Left ventricle myocardium inferior (tissue), 1 donor: ENCODE results near the gene SRM. TPM values are rescaled to one million over a fixed set of nuclear protein-coding genes. Genes with fewer than 3 reads are reported as not detected.
A peak's percentile ranks its signal among the peaks of the same experiment; 100 is the strongest.
"Not testable (repeated sequence)": the region's sequence is repeated elsewhere in the genome, so short reads cannot be mapped to it uniquely, and the experiment has no call there.

Source experiments
- DNase-seq: peaks from one replicate; pipeline ENCODE4 v3.0.0-alpha.2; 2020
- H3K27ac ChIP-seq: fragments of 200-600 bp; replicated peaks from 2 replicates; pipeline ENCODE4 v1.8.0; 2021
- H3K27me3 ChIP-seq: fragments of 200-600 bp; 2 replicates; pipeline ENCODE4 v1.8.0; 2021; ENCODE audit warnings: low read depth
- H3K36me3 ChIP-seq: fragments of 200-600 bp; 2 replicates; pipeline ENCODE4 v1.8.0; 2021
- H3K4me1 ChIP-seq: fragments of 200-600 bp; 2 replicates; pipeline ENCODE4 v1.8.0; 2021
- H3K4me3 ChIP-seq: fragments of 200-600 bp; 2 replicates; pipeline ENCODE4 v1.8.0; 2021; ENCODE audit warnings: mild to moderate bottlenecking, moderate library complexity
- H3K9me3 ChIP-seq: fragments of 200-600 bp; replicated peaks from 2 replicates; pipeline ENCODE4 v1.8.0; 2021
- intact Hi-C: fragments of 100-400 bp; cut with micrococcal nuclease; formaldehyde crosslinking; loops from one replicate; pipeline ENCODE4 v1.11.0; 2022
- total RNA-seq: library from RNA; stranded (reverse); fragmentation: NEBNext Ultra II Directional; extraction: Animal tissue kit (Norgen Biotek cat#: 25700); gene quantifications from one replicate; pipeline ENCODE4 v1.2.1, GENCODE V29; 2021
- TF ChIP-seq, protein P1 (sequence below): fragments of 200-600 bp; IDR thresholded peaks from 2 replicates; pipeline ENCODE4 v1.8.0; 2021; ENCODE audit warnings: antibody characterized with exemption, mild to moderate bottlenecking, borderline replicate concordance
- donor health status: DM: no; HTN: yes; CAD: no; lungs with severe emphysema.

Gene SRM
- total RNA-seq, 1 donor from 2014 or later, result 53.9 TPM

DNA sequence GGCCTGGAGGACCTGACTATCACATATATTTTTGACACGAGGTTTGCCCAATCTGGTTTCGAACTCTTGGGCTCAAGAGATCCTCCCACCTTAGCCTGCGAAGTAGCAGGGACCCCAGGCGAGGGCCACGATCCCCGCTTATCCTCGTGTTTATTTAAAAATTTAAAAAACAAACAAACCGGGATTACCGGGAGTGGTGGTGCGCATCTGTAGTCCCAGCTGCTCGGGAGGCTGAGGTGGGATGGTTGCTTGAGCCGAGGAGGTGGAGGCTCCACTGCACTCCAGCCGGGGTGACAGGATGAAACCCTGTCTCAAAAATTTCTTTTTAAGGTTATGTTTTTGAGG lies 40.3 kb upstream of the SRM start:
- Histone ChIP-seq H3K4me1 (peaks cover 23% of the 10 kb centered on the region), H3K9me3 (no peaks in the 10 kb centered on the region), H3K27ac (peak overlapping the region; percentile 82), H3K36me3 (peaks cover 29% of the 10 kb centered on the region), H3K27me3 (no peaks in the 10 kb centered on the region), H3K4me3 (peak overlapping the region; percentile 86)
- no peak for DNase-seq
- intact Hi-C loops, result no loop called here
- TF ChIP-seq, protein P1, sequence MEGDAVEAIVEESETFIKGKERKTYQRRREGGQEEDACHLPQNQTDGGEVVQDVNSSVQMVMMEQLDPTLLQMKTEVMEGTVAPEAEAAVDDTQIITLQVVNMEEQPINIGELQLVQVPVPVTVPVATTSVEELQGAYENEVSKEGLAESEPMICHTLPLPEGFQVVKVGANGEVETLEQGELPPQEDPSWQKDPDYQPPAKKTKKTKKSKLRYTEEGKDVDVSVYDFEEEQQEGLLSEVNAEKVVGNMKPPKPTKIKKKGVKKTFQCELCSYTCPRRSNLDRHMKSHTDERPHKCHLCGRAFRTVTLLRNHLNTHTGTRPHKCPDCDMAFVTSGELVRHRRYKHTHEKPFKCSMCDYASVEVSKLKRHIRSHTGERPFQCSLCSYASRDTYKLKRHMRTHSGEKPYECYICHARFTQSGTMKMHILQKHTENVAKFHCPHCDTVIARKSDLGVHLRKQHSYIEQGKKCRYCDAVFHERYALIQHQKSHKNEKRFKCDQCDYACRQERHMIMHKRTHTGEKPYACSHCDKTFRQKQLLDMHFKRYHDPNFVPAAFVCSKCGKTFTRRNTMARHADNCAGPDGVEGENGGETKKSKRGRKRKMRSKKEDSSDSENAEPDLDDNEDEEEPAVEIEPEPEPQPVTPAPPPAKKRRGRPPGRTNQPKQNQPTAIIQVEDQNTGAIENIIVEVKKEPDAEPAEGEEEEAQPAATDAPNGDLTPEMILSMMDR, result no peak

DNA sequence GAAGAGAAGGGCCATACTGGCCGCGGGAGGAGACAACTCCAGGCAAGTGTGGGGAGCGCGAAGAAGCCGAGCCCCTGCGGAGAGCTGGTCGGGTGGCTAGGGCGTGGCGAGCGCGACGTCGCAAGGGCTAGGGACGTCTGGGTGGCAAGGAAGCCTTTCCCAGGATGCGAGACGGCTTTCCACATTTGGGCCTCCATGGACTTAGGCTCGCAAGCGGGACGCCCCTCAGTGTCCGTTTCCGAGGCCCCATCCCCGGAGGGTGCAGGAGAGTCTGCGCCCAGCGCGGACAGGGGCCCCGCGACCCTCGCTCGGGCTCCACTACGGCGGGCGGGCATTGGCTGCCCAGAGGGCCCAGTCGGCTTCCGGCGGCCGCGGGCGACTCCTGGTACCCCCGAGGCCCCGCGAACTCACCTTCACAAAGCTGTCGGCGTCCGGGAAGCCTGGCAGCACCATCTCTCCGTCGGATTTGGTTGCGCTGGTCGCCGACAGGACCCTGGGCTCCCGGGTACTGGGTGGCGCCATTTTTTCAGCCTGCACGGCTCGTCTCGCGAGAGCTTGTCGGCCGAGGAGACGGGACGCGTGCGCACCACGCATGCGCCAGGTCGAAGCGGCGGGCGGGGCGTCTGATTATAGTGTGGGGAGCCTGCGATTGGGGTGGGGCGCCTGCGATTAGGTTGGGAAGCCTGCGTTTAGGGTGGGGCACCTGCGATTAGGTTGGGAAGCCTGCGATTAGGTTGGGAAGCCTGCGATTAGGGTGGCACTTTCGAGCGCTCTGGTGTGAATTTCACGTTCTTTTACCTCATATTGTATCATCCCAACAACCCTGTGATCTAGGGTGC lies 39.7 kb upstream of the SRM start, which contains the start of gene EXOSC10:
EXOSC10 (minus strand) TSS at position 560 of the 839 bp plus-strand sequence; CDS start at position 522, 38 bp downstream.
- Histone ChIP-seq H3K9me3 (no peaks in the 10 kb centered on the region), H3K27ac (peak within 1 kb of the TSS; percentile 82), H3K4me3 (peak within 1 kb of the TSS; percentile 86), H3K4me1 (peaks cover 23% of the 10 kb centered on the region), H3K36me3 (peaks cover 35% of the 10 kb centered on the region), H3K27me3 (no peaks in the 10 kb centered on the region)
- TF ChIP-seq, protein P1, result no peak
- intact Hi-C loops, result no loop called here
- peak; percentile 94 for DNase-seq

DNA sequence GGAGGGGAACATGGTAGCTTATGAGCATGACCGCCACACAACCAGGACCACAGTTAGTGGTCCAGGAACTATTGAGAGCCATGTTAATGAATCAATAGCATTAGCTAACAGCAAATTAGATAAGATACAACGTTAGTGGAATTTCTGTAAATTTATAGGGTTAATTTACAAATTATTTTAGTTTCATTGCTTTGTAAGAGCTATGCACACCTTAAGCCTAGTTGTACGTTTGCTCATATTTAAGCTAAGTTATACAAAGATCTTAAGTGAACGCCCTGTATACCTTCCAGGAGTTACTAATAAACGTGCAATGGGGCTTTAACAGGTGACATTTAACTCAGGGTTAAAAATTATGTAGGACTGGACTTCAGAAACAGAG lies 39.1 kb upstream of the SRM start:
- Histone ChIP-seq H3K27me3 (no peaks in the 10 kb centered on the region), H3K4me1 (peaks cover 23% of the 10 kb centered on the region), H3K36me3 (peaks cover 41% of the 10 kb centered on the region), H3K9me3 (no peaks in the 10 kb centered on the region), H3K4me3 (peak overlapping the region; percentile 86), H3K27ac (peak overlapping the region; percentile 82)
- no peak for DNase-seq
- TF ChIP-seq, protein P1, result no peak
- intact Hi-C loops, result no loop called here

DNA sequence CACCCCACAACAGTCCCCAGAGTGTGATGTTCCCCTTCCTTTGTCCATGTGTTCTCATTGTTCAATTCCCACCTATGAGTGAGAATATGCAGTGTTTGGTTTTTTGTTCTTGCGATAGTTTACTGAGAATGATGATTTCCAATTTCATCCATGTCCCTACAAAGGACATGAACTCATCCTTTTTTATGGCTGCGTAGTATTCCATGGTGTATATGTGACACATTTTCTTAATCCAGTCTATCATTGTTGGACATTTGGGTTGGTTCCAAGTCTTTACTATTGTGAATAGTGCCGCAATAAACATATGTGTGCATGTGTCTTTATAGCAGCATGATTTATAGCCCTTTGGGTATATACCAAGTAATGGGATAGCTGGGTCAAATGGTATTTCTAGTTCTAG lies 24.0 kb upstream of the SRM start:
- H3K9me3 ChIP-seq, DNase-seq, intact Hi-C loops, H3K27ac ChIP-seq, H3K27me3 ChIP-seq, H3K4me3 ChIP-seq, H3K4me1 ChIP-seq: not testable (repeated sequence)
- peaks cover 77% of the 10 kb centered on the region for H3K36me3 ChIP-seq

DNA sequence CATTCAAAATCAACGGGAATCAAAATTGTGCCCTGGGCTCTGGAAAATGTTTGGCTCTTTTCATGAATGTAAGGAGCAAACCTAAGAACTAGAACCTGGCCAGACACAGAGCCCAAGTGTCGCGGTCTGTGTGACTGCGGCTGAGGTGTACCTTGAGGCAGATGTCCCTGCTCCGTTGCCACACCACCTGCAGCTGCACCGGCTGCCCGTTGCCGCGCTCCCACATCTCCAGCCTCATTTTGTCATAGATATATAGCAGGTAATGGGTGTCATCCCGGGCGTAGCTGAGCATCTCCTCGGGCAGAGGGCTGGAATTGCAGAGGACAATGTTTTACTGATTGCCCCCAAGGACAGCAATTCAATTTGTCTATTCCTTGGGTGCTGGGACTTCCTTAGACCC lies 21.1 kb upstream of the SRM start:
- intact Hi-C loops, result no loop called here
- Histone ChIP-seq H3K36me3 (peaks cover 77% of the 10 kb centered on the region), H3K9me3 (no peaks in the 10 kb centered on the region)

DNA sequence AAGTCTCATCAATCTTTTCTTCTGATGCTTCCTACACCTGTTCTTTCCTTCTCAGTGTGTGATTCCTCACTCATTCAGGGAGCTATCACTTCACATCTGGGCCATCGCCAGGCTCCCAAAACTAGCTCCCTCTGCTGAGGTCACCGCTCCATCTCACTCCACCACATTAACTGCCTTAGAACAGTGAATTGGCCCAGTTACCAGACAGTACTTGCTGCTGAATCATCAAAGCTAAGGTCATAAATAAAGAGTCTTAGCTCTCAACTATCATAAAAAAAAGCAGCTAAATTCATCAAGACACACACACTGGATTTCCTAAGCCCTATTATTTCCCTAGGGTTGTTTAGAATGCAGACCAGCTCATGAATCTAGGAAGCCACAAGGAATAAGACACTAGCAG lies 18.8 kb upstream of the SRM start:
- no peak overlapping the region for H3K4me3 ChIP-seq
- intact Hi-C loops, result no loop called here
- no peak for DNase-seq
- TF ChIP-seq, protein P1, result no peak
- peaks cover 93% of the 10 kb centered on the region for H3K36me3 ChIP-seq
- no peaks in the 10 kb centered on the region for H3K9me3 ChIP-seq
- no peaks in the 10 kb centered on the region for H3K27me3 ChIP-seq
- H3K27ac ChIP-seq, result no peak overlapping the region
- no peaks in the 10 kb centered on the region for H3K4me1 ChIP-seq

More for the DNA sequence above, 21.1 kb upstream of the SRM start:
- TF ChIP-seq, protein P1, result no peak
- no peaks in the 10 kb centered on the region for H3K4me1 ChIP-seq
- H3K4me3 ChIP-seq, result no peak overlapping the region
- no peaks in the 10 kb centered on the region for H3K27me3 ChIP-seq
- no peak for DNase-seq
- no peak overlapping the region for H3K27ac ChIP-seq

DNA sequence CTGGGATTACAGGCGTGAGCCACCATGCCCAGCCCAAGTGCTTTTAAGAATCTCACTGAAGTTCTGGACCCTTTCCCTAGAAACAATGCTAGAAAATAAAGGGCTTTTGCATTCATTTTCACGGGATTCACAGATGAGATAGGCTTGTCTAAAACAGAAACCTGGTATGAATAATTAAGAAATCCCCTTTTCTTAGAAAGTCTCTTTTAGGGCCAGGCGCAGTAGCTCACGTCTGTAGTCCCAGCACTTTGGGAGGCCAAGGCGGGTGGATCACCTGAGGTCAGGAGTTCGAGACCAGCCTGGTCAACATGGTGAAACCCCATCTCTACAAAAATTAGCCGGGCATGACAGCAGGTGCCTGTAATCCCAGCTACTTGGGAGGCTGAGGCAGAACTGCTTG lies 13.6 kb upstream of the SRM start:
- H3K36me3 ChIP-seq, result peaks cover 98% of the 10 kb centered on the region
- intact Hi-C loops, H3K27me3 ChIP-seq, H3K4me1 ChIP-seq, H3K4me3 ChIP-seq, DNase-seq, H3K27ac ChIP-seq, H3K9me3 ChIP-seq: not testable (repeated sequence)
